ENCODE results near the gene FIBP.

GRCh38 chr11:65918211-65919140, 30.2 kb upstream of the FIBP start, which contains the start of gene C11orf68:
- TF ChIP-seq CTCF (IDR thresholded peaks at IDR 0.05) (no peak), POLR2A (IDR thresholded peaks at IDR 0.05) (no peak)
